ENCODE measurements around the gene PIEZO2. TPM values are rescaled to one million over a fixed set of nuclear protein-coding genes. Genes with fewer than 3 reads are reported as not detected.

The PIEZO2 gene
- polyA plus RNA-seq, 1 donor from 2014 or later = 0.30 TPM

GRCh38 chr18:11047817-11048216 is 101.6 kb downstream of the PIEZO2 start:
- H3K79me2 ChIP-seq (replicated peaks; ENCODE audit: insufficient read depth, low read length) = no peaks in the 10 kb centered on the region
- no peak overlapping the region for H3K9ac ChIP-seq (ENCODE audit: low read length)
- H3K9me3 ChIP-seq (ENCODE audit: low read length) = no peaks in the 10 kb centered on the region
- no peaks in the 10 kb centered on the region for H3F3A ChIP-seq (ENCODE audit: insufficient read depth, low read length, poor library complexity, severe bottlenecking)
- H4K20me1 ChIP-seq (ENCODE audit: insufficient read depth) = no peaks in the 10 kb centered on the region
- H3K4me3 ChIP-seq (ENCODE audit: low read length) = no peak overlapping the region
- no peak overlapping the region for H2AFZ ChIP-seq (ENCODE audit: low read depth, low read length)
- TF ChIP-seq EZH2 (IDR thresholded peaks at IDR 0.05; ENCODE audit: borderline replicate concordance, insufficient read depth, low read length, poor library complexity, severe bottlenecking) (no peak), EP300 (conservative IDR thresholded peaks at IDR 0.05; ENCODE audit: poor library complexity, severe bottlenecking) (no peak), TAF1 (IDR thresholded peaks at IDR 0.05; ENCODE audit: low read depth) (no peak), RAD21 (conservative IDR thresholded peaks at IDR 0.05) (no peak), SMC3 (conservative IDR thresholded peaks at IDR 0.05; ENCODE audit: poor library complexity) (no peak), CTCF (IDR thresholded peaks at IDR 0.05; ENCODE audit: poor library complexity, severe bottlenecking) (no peak), MXI1 (conservative IDR thresholded peaks at IDR 0.05; ENCODE audit: poor library complexity, severe bottlenecking) (no peak), POLR2AphosphoS5 (IDR thresholded peaks at IDR 0.05) (no peak)
- TF ChIP-seq, protein P1, sequence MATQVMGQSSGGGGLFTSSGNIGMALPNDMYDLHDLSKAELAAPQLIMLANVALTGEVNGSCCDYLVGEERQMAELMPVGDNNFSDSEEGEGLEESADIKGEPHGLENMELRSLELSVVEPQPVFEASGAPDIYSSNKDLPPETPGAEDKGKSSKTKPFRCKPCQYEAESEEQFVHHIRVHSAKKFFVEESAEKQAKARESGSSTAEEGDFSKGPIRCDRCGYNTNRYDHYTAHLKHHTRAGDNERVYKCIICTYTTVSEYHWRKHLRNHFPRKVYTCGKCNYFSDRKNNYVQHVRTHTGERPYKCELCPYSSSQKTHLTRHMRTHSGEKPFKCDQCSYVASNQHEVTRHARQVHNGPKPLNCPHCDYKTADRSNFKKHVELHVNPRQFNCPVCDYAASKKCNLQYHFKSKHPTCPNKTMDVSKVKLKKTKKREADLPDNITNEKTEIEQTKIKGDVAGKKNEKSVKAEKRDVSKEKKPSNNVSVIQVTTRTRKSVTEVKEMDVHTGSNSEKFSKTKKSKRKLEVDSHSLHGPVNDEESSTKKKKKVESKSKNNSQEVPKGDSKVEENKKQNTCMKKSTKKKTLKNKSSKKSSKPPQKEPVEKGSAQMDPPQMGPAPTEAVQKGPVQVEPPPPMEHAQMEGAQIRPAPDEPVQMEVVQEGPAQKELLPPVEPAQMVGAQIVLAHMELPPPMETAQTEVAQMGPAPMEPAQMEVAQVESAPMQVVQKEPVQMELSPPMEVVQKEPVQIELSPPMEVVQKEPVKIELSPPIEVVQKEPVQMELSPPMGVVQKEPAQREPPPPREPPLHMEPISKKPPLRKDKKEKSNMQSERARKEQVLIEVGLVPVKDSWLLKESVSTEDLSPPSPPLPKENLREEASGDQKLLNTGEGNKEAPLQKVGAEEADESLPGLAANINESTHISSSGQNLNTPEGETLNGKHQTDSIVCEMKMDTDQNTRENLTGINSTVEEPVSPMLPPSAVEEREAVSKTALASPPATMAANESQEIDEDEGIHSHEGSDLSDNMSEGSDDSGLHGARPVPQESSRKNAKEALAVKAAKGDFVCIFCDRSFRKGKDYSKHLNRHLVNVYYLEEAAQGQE (IDR thresholded peaks at IDR 0.05; ENCODE audit: borderline replicate concordance) = no peak
- H3K9me2 ChIP-seq (ENCODE audit: insufficient read depth, low read length) = no peaks in the 10 kb centered on the region
- H3K27ac ChIP-seq (ENCODE audit: low read length) = no peak overlapping the region
- no peak overlapping the region for H3K4me2 ChIP-seq (ENCODE audit: low read length)
- H3K36me3 ChIP-seq (ENCODE audit: insufficient read depth, low read length) = no peaks in the 10 kb centered on the region
- no peaks in the 10 kb centered on the region for H3K27me3 ChIP-seq (ENCODE audit: insufficient read depth, low read depth, low read length)

DNA sequence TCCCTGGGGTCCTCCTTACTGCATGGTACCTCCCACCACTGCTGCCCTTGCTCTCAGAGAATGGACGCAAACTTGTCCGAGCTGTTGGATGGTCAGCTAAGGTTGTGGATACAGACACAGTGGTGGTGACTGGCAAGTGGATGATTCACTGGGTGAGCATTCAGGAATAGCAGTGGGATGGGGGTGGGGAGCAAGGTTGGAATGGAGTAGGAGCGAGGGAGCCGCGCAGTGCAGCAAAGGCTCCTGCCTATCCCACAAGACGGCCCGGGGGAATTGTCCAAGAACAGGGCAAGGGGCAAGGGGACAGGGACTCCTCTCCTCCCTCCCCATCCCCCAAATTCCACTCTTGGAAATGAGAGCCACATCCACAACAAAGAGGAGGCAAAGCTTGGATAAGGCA is 102.2 kb downstream of the PIEZO2 start:
- Histone ChIP-seq H2AFZ (ENCODE audit: low read depth, low read length) (no peak overlapping the region), H3K79me2 (replicated peaks; ENCODE audit: insufficient read depth, low read length) (no peaks in the 10 kb centered on the region), H3K9me3 (ENCODE audit: low read length) (no peaks in the 10 kb centered on the region), H3K36me3 (ENCODE audit: insufficient read depth, low read length) (no peaks in the 10 kb centered on the region), H3F3A (ENCODE audit: insufficient read depth, low read length, poor library complexity, severe bottlenecking) (no peaks in the 10 kb centered on the region), H3K4me2 (ENCODE audit: low read length) (no peak overlapping the region), H3K27me3 (ENCODE audit: insufficient read depth, low read depth, low read length) (no peaks in the 10 kb centered on the region), H3K9me2 (ENCODE audit: insufficient read depth, low read length) (no peaks in the 10 kb centered on the region), H3K27ac (ENCODE audit: low read length) (no peak overlapping the region), H3K9ac (ENCODE audit: low read length) (no peak overlapping the region), H4K20me1 (ENCODE audit: insufficient read depth) (no peaks in the 10 kb centered on the region), H3K4me3 (ENCODE audit: low read length) (no peak overlapping the region)
- TF ChIP-seq, protein P1 (IDR thresholded peaks at IDR 0.05; ENCODE audit: borderline replicate concordance) = no peak
- TF ChIP-seq SMC3 (conservative IDR thresholded peaks at IDR 0.05; ENCODE audit: poor library complexity) (no peak), EZH2 (IDR thresholded peaks at IDR 0.05; ENCODE audit: borderline replicate concordance, insufficient read depth, low read length, poor library complexity, severe bottlenecking) (no peak)
